Bronchial epithelial cell (primary cell): Measurements from ENCODE around the gene C2. TPM values are rescaled to one million over a fixed set of nuclear protein-coding genes. Genes with fewer than 3 reads are reported as not detected.

Source experiments
- DNase-seq: peaks from one replicate; pipeline ENCODE4 v3.0.0-alpha.2; 2010; ENCODE audit warnings: low read depth
- FAIRE-seq: peaks from 2 replicates; lab custom pipeline; 2011; peaks lifted over from hg19 to GRCh38; lab: Jason Lieb, UNC
- H3K27me3 ChIP-seq: 2 replicates; pipeline ENCODE4 v1.5.1; 2011; ENCODE audit warnings: low read length; ENCODE audit not compliant: control insufficient read depth, insufficient read depth
- H3K36me3 ChIP-seq: 2 replicates; pipeline ENCODE4 v1.5.1; 2011; ENCODE audit warnings: low read length; ENCODE audit not compliant: control insufficient read depth, insufficient read depth
- H3K4me3 ChIP-seq: 2 replicates; pipeline ENCODE4 v1.5.1; 2011; ENCODE audit warnings: mild to moderate bottlenecking, low read depth, low read length, control low read depth
- CTCF ChIP-seq: IDR thresholded peaks from 2 replicates; pipeline ENCODE4 v1.5.1; 2011; ENCODE audit warnings: mild to moderate bottlenecking, moderate library complexity, low read length, control low read depth, inconsistent platforms; ENCODE audit not compliant: insufficient read depth, severe bottlenecking
- total RNA-seq: library from RNA; depleted of rRNA; stranded (reverse); fragments of >200 nt; gene quantifications from 2 replicates; pipeline ENCODE4 v1.2.1, GENCODE V29; 2014

Gene C2
- total RNA-seq, 1 donor from 2014 or later: 0.53 TPM

- Histone ChIP-seq H3K27me3 (no peaks in the 10 kb centered on the region), H3K4me3 (no peak overlapping the region), H3K36me3 (peaks cover 33% of the 10 kb centered on the region)
- FAIRE-seq (no peak), DNase-seq (no peak)
- no peak for TF ChIP-seq CTCF
Observed at GRCh38 chr6:31956796-31957195, 29.3 kb downstream of the C2 start.

GRCh38 chr6:31958412-31958740 lies 30.9 kb downstream of the C2 start:
- DNase-seq (no peak), FAIRE-seq (no peak)
- Histone ChIP-seq H3K4me3 (peak overlapping the region; percentile 75), H3K27me3 (no peaks in the 10 kb centered on the region), H3K36me3 (peaks cover 41% of the 10 kb centered on the region)
- TF ChIP-seq CTCF: no peak

DNA sequence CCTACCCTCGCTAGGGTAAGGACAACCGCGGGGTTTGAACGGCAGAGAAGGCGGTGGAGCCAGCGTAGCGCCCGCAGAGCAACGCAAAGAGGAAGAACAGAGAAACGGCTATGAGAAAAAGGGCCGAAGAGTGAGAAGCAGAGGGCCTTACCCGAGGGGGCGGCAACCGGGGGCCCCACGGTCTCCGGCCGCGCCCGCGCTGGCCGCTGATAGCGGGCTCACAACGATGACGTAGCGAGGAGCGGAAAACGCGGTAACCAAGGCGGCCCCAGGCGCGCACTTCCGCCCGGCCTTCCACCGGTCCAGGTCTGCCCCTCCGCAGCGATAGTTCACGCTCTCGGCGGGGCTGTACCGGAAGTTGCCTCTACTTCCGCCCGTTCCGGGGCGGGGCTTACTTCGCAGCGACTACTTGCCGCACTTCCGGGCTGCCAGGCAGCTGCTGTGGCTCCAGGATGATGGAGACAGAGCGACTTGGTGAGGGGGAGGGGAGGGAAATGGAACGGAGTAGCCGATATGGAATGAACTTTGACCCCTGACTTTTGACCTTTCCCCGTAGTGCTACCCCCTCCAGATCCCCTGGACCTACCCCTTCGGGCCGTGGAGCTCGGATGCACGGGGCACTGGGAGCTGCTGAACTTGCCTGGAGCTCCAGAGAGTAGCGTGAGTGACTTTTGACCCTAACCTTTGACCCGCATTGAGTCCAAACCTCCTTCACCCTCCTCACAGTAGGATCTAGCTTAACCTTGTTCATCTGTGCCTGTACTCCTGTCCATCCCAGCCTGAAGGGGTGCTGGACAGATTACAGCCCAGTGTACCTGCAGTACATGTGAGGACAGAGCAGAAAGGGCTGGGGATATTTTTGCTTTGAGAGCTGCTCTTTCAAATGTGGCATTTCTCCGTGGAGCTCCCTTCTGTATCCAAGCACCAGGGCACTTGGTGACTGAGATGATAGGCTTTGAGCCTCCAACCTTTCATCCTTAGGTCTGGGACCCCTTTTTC lies 31.5 kb downstream of the C2 start, which contains the start of the genes NELFE and SKIC2:
TSS of gene NELFE (minus strand) at position 231 of the 999 bp plus-strand sequence. CDS start 525 bp downstream, outside the sequence.
TSS of gene SKIC2 (plus strand) at position 435 of the 999 bp plus-strand sequence. CDS start at position 453, 18 bp downstream.
- DNase-seq (peak; percentile 93), FAIRE-seq (no peak)
- peaks cover 41% of the 10 kb centered on the region for H3K36me3 ChIP-seq
- H3K4me3 ChIP-seq: peak within 1 kb of the TSS; percentile 75
- no peaks in the 10 kb centered on the region for H3K27me3 ChIP-seq
- no peak for TF ChIP-seq CTCF

- H3K36me3 ChIP-seq: peaks cover 35% of the 10 kb centered on the region
Observed at GRCh38 chr6:31961616-31962015, 34.1 kb downstream of the C2 start.

GRCh38 chr6:31963921-31964320 lies 36.4 kb downstream of the C2 start:
- TF ChIP-seq CTCF: no peak
- DNase-seq (no peak), FAIRE-seq (no peak)
- Histone ChIP-seq H3K4me3 (no peak overlapping the region), H3K36me3 (peaks cover 46% of the 10 kb centered on the region), H3K27me3 (no peaks in the 10 kb centered on the region)

More at GRCh38 chr6:31961616-31962015, 34.1 kb downstream of the C2 start:
- FAIRE-seq (no peak), DNase-seq (no peak)
- no peaks in the 10 kb centered on the region for H3K27me3 ChIP-seq
- no peak overlapping the region for H3K4me3 ChIP-seq
- TF ChIP-seq CTCF: no peak
